HCT116 (cell line): ENCODE results near the gene IGSF21. TPM values are rescaled to one million over a fixed set of nuclear protein-coding genes. Genes with fewer than 3 reads are reported as not detected.

Experiments
- ATAC-seq: fragments of 200-7000 bp; cut with Tn5 transposase; 2 replicates; pipeline ENCODE4 v1.9.1; 2020; ENCODE audit warnings: mild to moderate bottlenecking, moderate library complexity
- BruUV-seq: library from RNA; stranded (reverse); fragments of 400-500 nt; replicated peaks from 2 replicates; lab custom pipeline; 2021; lab: Mats Ljungman, UMichigan
- CTCF ChIA-PET: fragments of 300-600 bp; sonication (Branson Sonifier 250); formaldehyde crosslinking; loops from one replicate; lab custom pipeline; 2021; ENCODE audit warnings: antibody characterized with exemption; lab: Charles Lee
- POLR2A ChIA-PET: fragments of 300-600, 350-600 bp; sonication (Branson Sonifier 250); formaldehyde crosslinking; loops from one replicate; lab custom pipeline; 2021; ENCODE audit warnings: antibody characterized with exemption; lab: Charles Lee
- RAD21 ChIA-PET, 2 experiments: fragments of 300-600 bp; sonication (Branson Sonifier 250); formaldehyde crosslinking; loops; one replicate each; lab custom pipeline; 2023; ENCODE audit warnings: low total read pairs in 2 of 2; ENCODE audit not compliant: uncharacterized antibody in 2 of 2, unreplicated experiment in 2 of 2, low non-redundant PET in 1 of 2; lab: Charles Lee
- DNase-seq: peaks from one replicate; pipeline ENCODE4 v3.0.0-alpha.2; 2010; ENCODE audit warnings: low read depth, low spot score
- H2AFZ ChIP-seq: fragments of 200-600 bp; shearing (Covaris generic), sonication (generic); 2 replicates; pipeline ENCODE4 v1.6.1; 2017; ENCODE audit warnings: low read depth, mixed run types, mixed read lengths, antibody characterized with exemption, low read length; ENCODE audit not compliant: poor library complexity, severe bottlenecking
- H3K27ac ChIP-seq: 2 replicates; pipeline ENCODE4 v1.5.1; 2012; ENCODE audit warnings: low read depth, low read length
- H3K27me3 ChIP-seq: fragments of 200-600 bp; sonication (generic); 2 replicates; pipeline ENCODE4 v1.6.1; 2016; ENCODE audit warnings: mixed run types, low read length, mixed read lengths; ENCODE audit not compliant: insufficient read depth
- H3K36me3 ChIP-seq, 2 experiments: fragments of 200-500 bp in 1 of 2; fragments of 200-600 bp in 1 of 2; sonication (Bioruptor generic) in 1 of 2; sonication (generic) in 1 of 2; 2 replicates each; pipeline versions ENCODE4 v1.5.1 to v1.6.1; 2014 to 2016; ENCODE audit warnings: low read length in 2 of 2, inconsistent platforms in 1 of 2, mixed read lengths in 1 of 2, mixed run types in 1 of 2; ENCODE audit not compliant: insufficient read depth in 2 of 2, control insufficient read depth in 1 of 2
- H3K4me1 ChIP-seq, 2 experiments: fragments of 200-600 bp in 1 of 2; sonication (generic) in 1 of 2; 2 replicates each; pipeline versions ENCODE4 v1.5.1 to v1.6.1; 2012 to 2017; ENCODE audit warnings: low read length in 2 of 2, inconsistent platforms in 1 of 2, mild to moderate bottlenecking in 1 of 2, mixed read lengths in 1 of 2, mixed run types in 1 of 2, moderate library complexity in 1 of 2; ENCODE audit not compliant: insufficient read depth in 2 of 2, control insufficient read depth in 1 of 2
- H3K4me2 ChIP-seq: fragments of 200-600 bp; sonication (generic); 2 replicates; pipeline ENCODE4 v1.6.1; 2017; ENCODE audit warnings: mixed run types, low read length, mixed read lengths
- H3K4me3 ChIP-seq, 2 experiments: fragments of 200-600 bp in 1 of 2; sonication (generic) in 1 of 2; replicated peaks in 1 of 2; 2 replicates each; pipeline ENCODE4 v1.5.1; 2011 to 2016; ENCODE audit warnings: low read length in 2 of 2, control low read depth in 1 of 2, low read depth in 1 of 2, mild to moderate bottlenecking in 1 of 2, mixed read lengths in 1 of 2, mixed run types in 1 of 2
- H3K79me2 ChIP-seq: fragments of 200-600 bp; sonication (generic); 2 replicates; pipeline ENCODE4 v1.6.1; 2017; ENCODE audit warnings: mild to moderate bottlenecking, mixed run types, low read length, moderate library complexity, mixed read lengths; ENCODE audit not compliant: insufficient read depth
- H3K9ac ChIP-seq: fragments of 200-600 bp; sonication (generic); 2 replicates; pipeline ENCODE4 v1.6.1; 2016; ENCODE audit warnings: low read length, mixed read lengths
- H3K9me2 ChIP-seq: fragments of 200-600 bp; sonication (generic), shearing (Covaris generic); 2 replicates; pipeline ENCODE4 v1.6.1; 2017; ENCODE audit warnings: mixed run types, mild to moderate bottlenecking, moderate library complexity; ENCODE audit not compliant: insufficient read depth
- H3K9me3 ChIP-seq, 2 experiments: fragments of 200-500 bp in 1 of 2; fragments of 200-600 bp in 1 of 2; sonication (Bioruptor generic) in 1 of 2; sonication (generic) in 1 of 2; 2 replicates each; pipeline ENCODE4 v1.6.1; 2014 to 2017; ENCODE audit warnings: low read length in 2 of 2, mixed read lengths in 2 of 2, inconsistent platforms in 1 of 2, low read depth in 1 of 2, mild to moderate bottlenecking in 1 of 2, mixed run types in 1 of 2, moderate library complexity in 1 of 2; ENCODE audit not compliant: control insufficient read depth in 1 of 2, insufficient read depth in 1 of 2
- H4K20me1 ChIP-seq: fragments of 200-600 bp; sonication (generic), shearing (Covaris generic); 2 replicates; pipeline ENCODE4 v1.6.1; 2017; ENCODE audit warnings: mixed run types, mild to moderate bottlenecking, moderate library complexity; ENCODE audit not compliant: insufficient read depth
- CBX3 ChIP-seq: IDR thresholded peaks from 2 replicates; pipeline ENCODE4 v1.6.1; 2012; ENCODE audit warnings: low read depth
- CTCF ChIP-seq, 3 experiments: fragments of 200-600 bp in 1 of 3; sonication (generic) in 1 of 3; IDR thresholded peaks in 2 of 3; conservative IDR thresholded peaks in 1 of 3; 2 replicates each; pipeline ENCODE4 v1.5.1; 2012 to 2017; ENCODE audit warnings: low read depth in 2 of 3, low read length in 2 of 3, antibody characterized with exemption in 1 of 3, borderline replicate concordance in 1 of 3, control low read depth in 1 of 3, mild to moderate bottlenecking in 1 of 3, mixed read lengths in 1 of 3, mixed run types in 1 of 3, moderate library complexity in 1 of 3; ENCODE audit not compliant: insufficient read depth in 1 of 3
- EZH2 ChIP-seq: fragments of 200-600 bp; sonication (generic); IDR thresholded peaks from 2 replicates; pipeline ENCODE4 v1.6.1; 2017; ENCODE audit warnings: antibody characterized with exemption, mixed run types
- EZH2phosphoT487 ChIP-seq: fragments of 200-600 bp; IDR thresholded peaks from 2 replicates; pipeline ENCODE4 v1.6.1; 2018; ENCODE audit warnings: antibody characterized with exemption, borderline replicate concordance
- JUND ChIP-seq: IDR thresholded peaks from 2 replicates; pipeline ENCODE4 v1.6.1; 2012
- MAX ChIP-seq: IDR thresholded peaks from 2 replicates; pipeline ENCODE4 v1.6.1; 2012
- RAD21 ChIP-seq: IDR thresholded peaks from 2 replicates; pipeline ENCODE4 v1.6.1; 2012; ENCODE audit warnings: low read depth, mild to moderate bottlenecking
- REST ChIP-seq: IDR thresholded peaks from 2 replicates; pipeline ENCODE4 v1.6.1; 2012; ENCODE audit warnings: low read depth
- SIN3A ChIP-seq: IDR thresholded peaks from 2 replicates; pipeline ENCODE4 v1.6.1; 2012; ENCODE audit warnings: low read depth
- SP1 ChIP-seq: IDR thresholded peaks from 2 replicates; pipeline ENCODE4 v1.6.1; 2012; ENCODE audit warnings: low read depth
- SRF ChIP-seq: IDR thresholded peaks from 2 replicates; pipeline ENCODE4 v1.6.1; 2012; ENCODE audit warnings: low read depth
- YY1 ChIP-seq: IDR thresholded peaks from 2 replicates; pipeline ENCODE4 v1.6.1; 2011; ENCODE audit warnings: low read length, low read depth, moderate library complexity, mild to moderate bottlenecking; ENCODE audit not compliant: insufficient replicate concordance; ENCODE audit errors: extremely low read depth
- ZBTB33 ChIP-seq: IDR thresholded peaks from 2 replicates; pipeline ENCODE4 v1.6.1; 2011; ENCODE audit warnings: mild to moderate bottlenecking, low read length, moderate library complexity; ENCODE audit not compliant: insufficient replicate concordance; ENCODE audit errors: extremely low read depth
- ZFX ChIP-seq: fragments of 450-650 bp; IDR thresholded peaks from 2 replicates; pipeline ENCODE4 v1.6.1; 2017
- intact Hi-C: fragments of 100-400 bp; cut with micrococcal nuclease; formaldehyde crosslinking; loops from 2 replicates; pipeline ENCODE4 v1.10.0; 2022
- total RNA-seq: library from RNA; stranded (reverse); gene quantifications from one replicate; pipeline ENCODE4 v1.2.1, GENCODE V29; 2021; ENCODE audit not compliant: unreplicated experiment

Gene IGSF21
- total RNA-seq, 1 experiment from 2014 or later, result not detected

- Histone ChIP-seq H4K20me1 (no peaks in the 10 kb centered on the region), H3K4me1 (0 out of 4 replicates have a peak, but pooled peaks cover 0 to 2% of the 10 kb centered on the region in 2 experiments), H3K9ac (no peak overlapping the region), H2AFZ (no peak overlapping the region), H3K79me2 (no peaks in the 10 kb centered on the region), H3K27me3 (peaks cover 6% of the 10 kb centered on the region), H3K27ac (no peak overlapping the region), H3K9me2 (no peaks in the 10 kb centered on the region), H3K4me3 (no peak overlapping the region), H3K9me3 (no peaks in the 10 kb centered on the region), H3K36me3 (no peaks in the 10 kb centered on the region), H3K4me2 (no peak overlapping the region)
- CTCF ChIA-PET, result no interaction called here
- POLR2A ChIA-PET, result no interaction called here
- ATAC-seq, result no peak
- TF ChIP-seq SP1 (no peak), SIN3A (no peak), JUND (no peak), REST (no peak), EZH2 (no peak), CTCF (IDR thresholded peaks at IDR 0.05 in 2 of 3, conservative IDR thresholded peaks at IDR 0.05 in 1 of 3; ENCODE audit: borderline replicate concordance in 1 of 3, insufficient read depth in 1 of 3, low read depth in 2 of 3, low read length in 2 of 3) (no peak), RAD21 (no peak), ZBTB33 (no peak), YY1 (no peak), ZFX (no peak), EZH2phosphoT487 (no peak), SRF (no peak), CBX3 (no peak), MAX (no peak)
- RAD21 ChIA-PET, result no interaction called here
- intact Hi-C loops, result no loop called here
- BruUV-seq, result no TSS peak
- DNase-seq, result no peak
These were observed 3.0 kb upstream of the IGSF21 start for GRCh38 chr1:18104546-18105100.
